Uterus (tissue), 4 donors: Measurements from ENCODE around the gene PIK3CB. TPM values are rescaled to one million over a fixed set of nuclear protein-coding genes. Genes with fewer than 3 reads are reported as not detected.

Experiments
- DNase-seq, 2 donors: peaks; one replicate each; pipeline ENCODE4 v3.0.0-alpha.2; 2019 to 2020
- H3K27ac ChIP-seq, 2 donors: fragments of 200-600 bp; sonication (generic); 1 replicate in 1 of 2; 2 replicates in 1 of 2; pipeline ENCODE4 v1.5.1; 2016 to 2018
- H3K27me3 ChIP-seq, 2 donors: fragments of 200-600 bp; sonication (generic); one replicate each; pipeline ENCODE4 v1.5.1; 2018 to 2019; ENCODE audit warnings: control low read depth in 1 of 2
- H3K36me3 ChIP-seq, 2 donors: fragments of 200-600 bp; sonication (generic); one replicate each; pipeline ENCODE4 v1.5.1; 2019; ENCODE audit warnings: control low read depth in 1 of 2
- H3K4me1 ChIP-seq, 2 donors: fragments of 200-600 bp; sonication (generic); one replicate each; pipeline ENCODE4 v1.5.1; 2018 to 2019; ENCODE audit warnings: control low read depth in 1 of 2
- H3K4me3 ChIP-seq, 2 donors: fragments of 200-600 bp; sonication (generic); 1 replicate in 1 of 2; 2 replicates in 1 of 2; pipeline ENCODE4 v1.5.1; 2018 to 2019; ENCODE audit warnings: mild to moderate bottlenecking in 1 of 2
- H3K9me3 ChIP-seq, 2 donors: fragments of 200-600 bp; sonication (generic); one replicate each; pipeline ENCODE4 v1.5.1; 2019; ENCODE audit warnings: control low read depth in 1 of 2
- CTCF ChIP-seq, 4 experiments: fragments of 200-600 bp in 2 of 4; fragments of 450-650 bp in 2 of 4; sonication (generic) in 2 of 4; IDR thresholded peaks; one replicate each; pipeline ENCODE4 v1.5.1; 2016 to 2019; ENCODE audit warnings: antibody characterized with exemption in 4 of 4, mild to moderate bottlenecking in 2 of 4, moderate library complexity in 1 of 4
- POLR2A ChIP-seq, 2 donors: fragments of 450-650 bp; IDR thresholded peaks; one replicate each; pipeline ENCODE4 v1.6.1; 2016; ENCODE audit warnings: antibody characterized with exemption in 2 of 2, mild to moderate bottlenecking in 1 of 2, moderate library complexity in 1 of 2
- intact Hi-C: fragments of 100-400 bp; cut with DNase I; formaldehyde crosslinking; loops from one replicate; pipeline ENCODE4 v1.15.1; 2023; ENCODE audit warnings: low total_unique reads
- total RNA-seq, 4 donors: library from RNA; depleted of rRNA in 3 of 4; stranded (reverse); fragments of >200 nt in 3 of 4; gene quantifications; one replicate each; pipeline versions ENCODE4 v1.1.0 to v1.2.4, GENCODE V29; 2014 to 2023
- donor health status: DM: yes; HTN: yes; CAD: no.

Gene PIK3CB
- total RNA-seq, 4 donors from 2014 or later: 5.6 to 37.5 (median 17.0) TPM

- no peak for DNase-seq
Measured at GRCh38 chr3:138875754-138876664, 41.3 kb upstream of the PIK3CB start.

GRCh38 chr3:138875096-138875753 lies 40.5 kb upstream of the PIK3CB start:
- no peak for DNase-seq
- H3K36me3 ChIP-seq: no peaks in the 10 kb centered on the region
- H3K9me3 ChIP-seq: no peaks in the 10 kb centered on the region
- H3K27ac ChIP-seq: no peak overlapping the region
- no peak overlapping the region for H3K4me3 ChIP-seq
- no peaks in the 10 kb centered on the region for H3K27me3 ChIP-seq
- intact Hi-C loops: no loop called here
- H3K4me1 ChIP-seq: no peaks in the 10 kb centered on the region
- TF ChIP-seq POLR2A (IDR thresholded peaks at IDR 0.05) (no peak), CTCF (IDR thresholded peaks at IDR 0.05) (no peak)

More at GRCh38 chr3:138875754-138876664, 41.3 kb upstream of the PIK3CB start:
- intact Hi-C loops: no loop called here
- no peaks in the 10 kb centered on the region for H3K9me3 ChIP-seq
- H3K4me1 ChIP-seq: no peaks in the 10 kb centered on the region
- no peaks in the 10 kb centered on the region for H3K27me3 ChIP-seq
- TF ChIP-seq POLR2A (IDR thresholded peaks at IDR 0.05) (no peak), CTCF (IDR thresholded peaks at IDR 0.05) (no peak)
- H3K36me3 ChIP-seq: no peaks in the 10 kb centered on the region
- H3K27ac ChIP-seq: no peak overlapping the region
- H3K4me3 ChIP-seq: no peak overlapping the region

- no peak overlapping the region for H3K4me3 ChIP-seq
Measured at GRCh38 chr3:138873471-138874278, 38.9 kb upstream of the PIK3CB start.

GRCh38 chr3:138872632-138873031 lies 37.9 kb upstream of the PIK3CB start:
- Histone ChIP-seq H3K9me3 (no peaks in the 10 kb centered on the region), H3K36me3 (no peaks in the 10 kb centered on the region), H3K4me3 (no peak overlapping the region), H3K27ac (no peak overlapping the region), H3K4me1 (no peaks in the 10 kb centered on the region), H3K27me3 (no peaks in the 10 kb centered on the region)
- intact Hi-C loops: no loop called here
- TF ChIP-seq POLR2A (IDR thresholded peaks at IDR 0.05) (no peak), CTCF (IDR thresholded peaks at IDR 0.05) (no peak)
- DNase-seq: no peak

More at GRCh38 chr3:138873471-138874278, 38.9 kb upstream of the PIK3CB start:
- TF ChIP-seq CTCF (IDR thresholded peaks at IDR 0.05) (no peak), POLR2A (IDR thresholded peaks at IDR 0.05) (no peak)
- Histone ChIP-seq H3K9me3 (no peaks in the 10 kb centered on the region), H3K27ac (no peak overlapping the region), H3K4me1 (no peaks in the 10 kb centered on the region), H3K27me3 (no peaks in the 10 kb centered on the region), H3K36me3 (no peaks in the 10 kb centered on the region)
- intact Hi-C loops: no loop called here
- no peak for DNase-seq
